GM18507 (cell line): ENCODE data around the gene MTARC1.

Source experiments
- DNase-seq: peaks from one replicate; pipeline ENCODE4 v3.0.0; 2011; ENCODE audit warnings: low read depth; ENCODE audit not compliant: insufficient read length; ENCODE audit errors: extremely low spot score
- FAIRE-seq: peaks from 2 replicates; lab custom pipeline; 2011; peaks lifted over from hg19 to GRCh38; lab: Jason Lieb, UNC

The MTARC1 gene

DNA sequence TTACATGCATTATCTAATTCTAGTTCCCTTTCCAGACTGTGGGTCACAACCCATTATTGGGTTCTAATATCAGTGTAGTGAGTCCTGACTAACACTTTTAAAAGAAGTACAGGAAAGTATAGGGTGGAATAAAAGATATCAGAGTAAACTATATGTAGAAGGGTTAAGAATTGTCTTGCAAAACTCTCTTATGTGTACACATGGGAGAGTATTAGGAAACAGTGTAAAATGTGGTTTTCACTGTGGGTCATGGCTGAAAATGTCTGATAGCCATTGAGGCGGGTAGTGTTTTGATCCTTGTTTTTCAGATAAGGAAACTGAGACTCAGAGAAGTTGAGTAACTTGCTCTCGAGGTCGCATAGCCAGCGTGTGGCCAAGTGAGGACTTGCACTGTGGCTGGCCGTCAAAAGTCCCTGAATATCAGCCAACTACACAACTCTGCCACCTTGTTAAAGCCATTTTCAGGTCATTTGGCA, 18.5 kb upstream of the MTARC1 start:
- FAIRE-seq (no peak), DNase-seq (no peak)

DNA sequence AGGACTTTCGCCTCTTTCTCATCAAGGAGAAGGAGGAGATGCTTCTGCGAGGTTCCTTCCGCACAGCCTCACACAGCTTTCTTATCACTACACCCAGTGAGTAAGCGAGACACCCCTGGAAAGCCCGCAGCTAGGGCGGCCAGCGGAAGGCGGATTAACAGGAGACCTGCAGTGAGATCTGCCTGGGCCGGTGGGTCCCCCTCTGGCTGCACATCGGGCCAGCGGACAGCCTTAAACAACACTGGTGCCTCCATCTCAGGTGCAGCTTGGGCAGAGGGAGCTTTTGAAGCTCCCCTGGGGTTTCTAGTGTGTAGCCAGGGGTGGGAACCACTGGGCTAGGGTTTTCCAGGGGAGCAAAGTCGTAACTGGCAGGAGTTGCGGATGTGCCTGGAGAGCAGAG, 17.5 kb upstream of the MTARC1 start:
- FAIRE-seq (no peak), DNase-seq (no peak)

DNA sequence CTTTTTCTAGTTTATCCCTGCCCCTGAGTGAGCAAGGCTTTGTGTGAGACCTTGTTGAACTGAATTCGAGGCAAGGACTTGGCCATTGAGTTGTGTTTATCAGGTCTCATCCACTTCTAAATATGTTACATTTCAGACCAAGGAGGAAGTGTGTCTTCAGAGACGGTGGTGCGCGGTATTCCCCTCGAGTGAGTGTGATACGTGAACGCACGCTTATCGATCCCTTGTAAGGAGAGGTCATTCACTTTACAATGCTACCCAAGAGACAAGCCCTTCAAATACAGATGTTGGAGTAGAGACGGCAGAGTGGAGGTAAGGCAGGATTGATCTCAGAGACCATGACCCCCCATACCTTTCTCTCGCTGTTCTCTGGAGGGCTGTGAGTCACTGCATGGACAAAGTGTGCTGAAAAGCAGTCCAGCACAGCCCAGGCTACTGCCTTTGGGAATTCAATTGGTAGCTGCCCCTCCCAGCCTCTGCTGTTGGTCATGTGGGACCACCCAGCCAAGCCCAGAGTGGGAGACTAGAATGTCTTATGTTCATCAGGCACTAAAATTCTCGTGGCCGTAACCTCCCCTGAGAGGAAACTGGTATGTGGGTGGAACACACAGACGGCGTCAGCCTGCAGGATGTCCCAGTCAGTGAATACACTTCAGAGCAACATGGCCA, 16.3 kb upstream of the MTARC1 start:
- FAIRE-seq (peak; percentile 77), DNase-seq (no peak)

DNA sequence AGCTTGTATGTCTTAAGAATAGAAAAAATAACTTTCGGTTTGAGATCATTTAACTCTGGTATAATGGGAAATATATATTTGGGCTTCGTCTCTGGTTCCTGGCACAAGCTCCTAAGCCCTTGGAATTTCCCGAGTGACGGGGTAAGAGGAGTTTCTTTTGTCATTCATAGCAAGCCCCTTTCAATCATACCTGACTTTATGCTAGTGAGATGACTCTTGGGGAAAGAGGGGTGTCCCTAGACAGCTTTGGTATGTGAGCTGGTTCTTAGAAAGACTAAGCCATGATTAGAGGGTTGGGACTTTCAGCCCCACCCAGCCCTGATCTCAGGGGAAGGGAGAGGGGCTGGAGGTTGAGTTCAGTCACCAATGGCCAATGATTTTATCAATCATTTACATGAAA, 13.9 kb upstream of the MTARC1 start:
- FAIRE-seq, result no peak
- no peak for DNase-seq

DNA sequence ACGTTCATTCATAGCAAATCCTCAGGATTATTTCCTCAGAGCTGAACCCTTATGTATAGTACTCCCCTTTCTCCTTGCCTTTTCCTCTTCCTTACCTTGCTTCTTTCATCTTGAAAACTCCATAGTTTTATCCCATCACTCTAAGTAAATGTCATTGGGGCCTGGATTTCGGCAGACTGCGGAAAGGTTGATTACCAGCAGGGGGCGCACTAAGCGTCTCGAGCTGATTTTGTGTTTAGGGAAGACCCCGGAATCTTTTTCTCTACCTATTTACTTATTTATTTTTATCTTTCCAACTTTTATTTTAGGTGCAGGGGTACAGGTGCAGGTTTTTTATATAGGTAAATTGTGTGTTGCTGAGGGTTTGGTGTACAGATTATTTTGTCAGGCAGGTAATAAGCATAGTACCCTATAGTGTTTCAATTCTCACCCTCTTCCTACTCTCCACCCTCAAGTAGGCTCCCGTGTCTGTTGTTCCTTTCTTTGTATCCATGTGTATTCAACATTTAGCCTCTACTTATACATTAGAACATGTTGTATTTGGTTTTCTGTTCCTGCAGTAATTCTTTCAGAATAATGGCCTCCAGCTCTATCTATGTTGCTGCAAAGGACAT, 11.4 kb upstream of the MTARC1 start:
- no peak for FAIRE-seq
- no peak for DNase-seq

DNA sequence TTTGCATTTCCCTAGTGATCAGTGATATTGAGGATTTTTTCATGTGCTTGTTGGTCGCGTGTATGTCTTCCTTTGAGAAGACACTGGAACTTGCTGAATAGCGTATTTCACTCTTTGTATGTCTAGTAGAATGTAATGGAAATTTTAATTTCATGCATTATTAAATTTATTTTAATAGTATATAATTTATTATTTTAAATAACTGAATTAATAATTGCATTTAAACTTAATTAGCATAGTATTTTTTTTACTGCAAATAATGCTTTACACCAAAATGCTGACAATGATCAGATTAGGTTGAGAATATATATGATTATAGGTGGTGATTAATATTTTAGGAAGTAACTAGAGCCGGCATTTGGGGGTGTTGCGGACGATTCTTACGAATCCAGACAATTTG, 10.5 kb upstream of the MTARC1 start:
- DNase-seq, result no peak
- FAIRE-seq, result no peak

DNA sequence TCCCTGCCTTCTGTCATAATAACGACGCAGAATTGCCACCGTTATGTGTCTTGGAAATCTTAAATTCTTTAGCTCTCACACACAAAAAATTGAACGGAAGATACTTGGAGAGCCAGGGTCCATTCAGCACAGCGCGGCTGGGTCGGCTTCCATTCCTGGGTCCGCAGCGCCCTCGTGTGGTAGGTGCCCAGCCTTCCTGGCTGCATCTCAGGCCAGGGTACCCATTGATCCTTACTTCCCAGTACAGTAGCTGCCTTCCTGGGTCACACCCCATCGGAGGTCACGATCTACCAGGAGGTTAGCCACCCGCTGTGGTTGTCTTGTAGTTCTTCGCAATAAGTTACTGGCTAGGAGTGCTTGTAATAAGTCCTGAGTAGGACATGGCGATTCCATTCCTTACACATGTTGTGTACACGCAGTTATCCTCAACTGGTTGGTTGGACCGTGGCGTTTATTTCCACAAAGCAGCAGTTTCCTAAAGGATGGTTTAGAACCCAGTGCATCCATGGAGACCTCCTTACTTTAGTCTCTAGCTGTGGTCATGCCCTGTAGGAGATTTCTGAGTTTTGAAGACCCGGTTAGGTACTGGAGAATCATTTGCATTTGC, 9.9 kb upstream of the MTARC1 start:
- DNase-seq (peak; percentile 45), FAIRE-seq (peak; percentile 79)

DNA sequence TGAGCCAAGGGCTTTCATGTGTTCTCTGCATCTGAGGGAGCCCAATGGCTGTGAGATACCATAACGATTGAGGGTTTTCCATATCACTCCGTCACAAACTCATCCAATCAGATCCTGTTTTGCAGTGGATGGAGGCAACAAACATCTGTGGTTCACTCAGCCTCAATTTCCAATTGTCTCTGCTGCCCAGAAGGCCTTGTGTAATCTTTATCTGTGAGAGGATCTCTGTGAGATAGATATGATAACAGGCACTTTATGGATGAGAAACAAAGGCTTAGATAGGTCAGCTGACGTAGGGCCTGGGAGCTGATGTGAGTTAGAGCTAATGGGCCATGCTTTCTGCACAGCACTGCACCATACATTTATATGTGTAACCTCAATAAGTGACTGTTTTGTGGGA, 3.3 kb upstream of the MTARC1 start:
- FAIRE-seq (no peak), DNase-seq (no peak)

DNA sequence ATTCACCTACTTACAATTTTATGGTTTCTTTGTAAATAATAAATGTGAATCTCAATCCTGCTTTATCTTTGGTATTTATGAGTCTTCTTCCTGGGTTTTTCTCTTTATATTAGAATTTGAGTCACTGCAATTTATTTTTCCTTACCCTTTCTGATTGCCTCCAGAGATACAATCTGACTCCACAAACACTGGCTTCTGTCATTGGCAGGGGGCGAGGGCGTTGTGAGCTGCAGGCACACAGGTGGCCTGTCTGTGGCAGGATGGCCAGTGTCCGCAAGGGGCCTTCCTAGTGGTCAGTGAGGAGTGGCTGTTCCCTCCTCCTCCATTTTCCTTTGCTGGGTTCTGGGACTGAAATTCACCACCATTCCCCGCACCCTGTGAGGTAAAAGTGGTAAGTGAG, 2.0 kb upstream of the MTARC1 start:
- FAIRE-seq (no peak), DNase-seq (no peak)

DNA sequence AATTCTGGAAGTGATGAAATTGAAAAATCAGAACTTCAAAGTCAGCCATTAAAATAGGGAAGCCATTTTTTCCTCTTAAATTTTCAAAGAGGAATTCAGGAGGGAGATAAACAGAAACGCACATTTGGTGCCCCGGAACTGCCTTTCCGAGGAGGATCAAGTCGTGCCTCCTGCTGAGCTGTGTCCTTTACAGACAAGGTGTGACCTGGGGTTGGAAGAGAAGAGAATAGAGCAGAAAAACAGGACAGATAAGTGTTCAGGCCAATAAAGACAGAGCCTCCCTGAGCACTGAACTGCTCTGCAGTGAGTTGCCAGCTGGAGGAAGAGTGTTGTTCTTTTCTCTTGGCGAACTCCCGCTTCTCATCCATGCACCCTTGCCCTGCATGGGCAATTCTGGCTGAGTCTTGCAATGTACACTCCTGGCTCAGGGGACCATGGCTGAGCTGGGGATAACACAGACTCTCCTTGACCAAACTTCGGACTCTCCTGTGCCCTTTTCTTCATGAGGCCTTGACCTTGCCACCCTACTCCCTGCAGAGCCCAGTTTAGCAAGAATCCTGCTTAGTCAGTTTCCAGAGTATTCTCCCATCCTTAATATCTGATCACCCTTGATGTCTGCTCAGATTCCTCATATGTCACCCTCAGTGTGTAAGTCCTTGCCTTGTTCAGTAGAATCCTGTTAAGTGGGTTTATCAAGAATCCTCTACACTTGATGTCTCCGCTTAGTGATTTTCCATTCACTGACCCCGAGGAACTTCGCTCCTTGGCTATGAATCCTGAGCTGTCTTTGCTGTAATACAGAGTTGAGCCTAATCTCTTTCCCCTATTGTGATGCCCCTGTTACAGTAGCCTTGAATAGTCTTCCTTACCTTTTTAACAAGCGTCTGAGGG, 1.3 kb upstream of the MTARC1 start:
- no peak for FAIRE-seq
- DNase-seq, result no peak

DNA sequence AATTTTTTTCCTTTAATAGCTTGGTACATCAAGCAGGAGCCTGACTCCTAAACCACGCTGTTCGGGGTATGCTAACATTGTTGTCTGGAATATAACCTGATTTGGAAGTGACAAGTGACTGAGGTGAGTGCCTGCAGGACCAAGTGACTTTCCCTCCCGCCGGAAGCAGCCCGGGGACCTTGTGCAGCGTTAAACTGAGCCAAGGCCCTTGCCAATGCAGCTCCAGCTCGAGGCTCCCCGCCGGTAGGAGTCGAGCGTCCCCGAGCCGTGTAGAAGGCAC, 716 bp upstream of the MTARC1 start:
- no peak for FAIRE-seq
- DNase-seq, result no peak

DNA sequence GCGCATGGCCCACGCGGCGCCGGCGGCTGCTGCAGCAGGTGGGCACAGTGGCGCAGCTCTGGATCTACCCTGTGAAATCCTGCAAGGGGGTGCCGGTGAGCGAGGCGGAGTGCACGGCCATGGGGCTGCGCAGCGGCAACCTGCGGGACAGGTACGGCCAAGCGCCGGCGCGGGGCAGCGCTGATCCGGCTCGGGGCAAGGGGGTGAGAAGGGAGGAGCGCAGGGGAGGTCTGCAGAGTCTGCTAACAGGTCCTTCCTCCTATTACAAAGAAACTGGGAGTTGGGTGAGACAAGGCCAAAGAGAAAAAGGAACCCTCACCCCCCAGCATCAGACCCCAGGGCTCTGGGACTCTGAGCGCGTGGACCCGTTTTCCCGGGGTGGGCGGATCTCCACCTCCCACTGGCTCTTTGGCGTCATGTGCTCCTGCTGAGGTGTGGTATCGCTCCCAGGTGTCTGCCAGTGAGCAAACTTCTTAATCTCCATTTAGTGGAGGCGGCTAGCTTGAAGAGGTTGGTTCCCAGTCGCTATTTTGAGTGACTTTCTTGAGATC, 431 bp downstream of the MTARC1 start:
- DNase-seq, result no peak
- FAIRE-seq, result no peak

DNA sequence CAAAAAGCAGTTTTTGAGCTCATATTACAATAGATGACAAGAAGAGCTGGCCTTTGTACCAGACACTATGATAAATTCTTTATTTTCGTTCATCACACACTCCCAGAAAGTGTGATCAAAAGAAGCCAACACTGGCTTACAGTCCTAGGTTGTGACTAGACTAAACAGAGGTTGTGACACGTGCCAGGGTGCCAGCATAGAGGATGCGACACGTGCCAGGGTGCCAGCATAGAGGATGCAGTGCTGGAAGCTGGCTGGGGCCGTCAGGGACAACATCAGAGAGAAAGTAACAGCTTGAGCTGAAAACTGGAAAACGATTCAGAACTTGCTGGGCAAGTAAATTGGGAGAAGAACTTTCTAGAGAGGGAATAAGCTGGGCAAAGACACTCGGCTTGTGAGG, 2.2 kb downstream of the MTARC1 start:
- no peak for DNase-seq
- FAIRE-seq, result no peak

DNA sequence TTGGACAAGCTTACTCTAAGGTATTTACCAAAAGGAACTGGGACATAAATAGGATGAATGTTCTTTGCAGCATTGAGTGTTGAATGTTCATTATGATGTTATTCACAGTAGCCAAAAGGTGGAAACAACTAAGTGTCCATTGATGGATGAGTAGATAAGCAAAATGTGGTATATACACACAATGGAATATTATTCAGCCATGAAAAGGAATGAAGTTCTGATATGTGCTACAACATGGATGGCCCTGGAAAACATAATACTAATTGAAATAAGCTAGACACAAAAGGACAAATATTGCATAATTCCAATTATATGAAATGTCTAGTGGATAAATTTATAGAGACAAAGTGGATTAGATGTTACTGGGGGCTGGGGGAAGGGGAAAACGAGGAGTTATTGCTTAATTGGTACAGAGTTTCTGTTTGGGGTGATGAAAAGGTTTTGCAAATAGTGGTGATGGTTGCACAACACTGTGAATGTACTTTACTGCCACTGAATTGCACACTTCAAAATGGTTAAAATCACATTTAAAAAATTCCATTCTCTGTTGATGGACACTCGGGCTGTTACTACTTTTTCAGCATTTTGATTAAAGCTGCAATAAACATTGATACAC, 2.9 kb downstream of the MTARC1 start:
- FAIRE-seq (no peak), DNase-seq (no peak)

DNA sequence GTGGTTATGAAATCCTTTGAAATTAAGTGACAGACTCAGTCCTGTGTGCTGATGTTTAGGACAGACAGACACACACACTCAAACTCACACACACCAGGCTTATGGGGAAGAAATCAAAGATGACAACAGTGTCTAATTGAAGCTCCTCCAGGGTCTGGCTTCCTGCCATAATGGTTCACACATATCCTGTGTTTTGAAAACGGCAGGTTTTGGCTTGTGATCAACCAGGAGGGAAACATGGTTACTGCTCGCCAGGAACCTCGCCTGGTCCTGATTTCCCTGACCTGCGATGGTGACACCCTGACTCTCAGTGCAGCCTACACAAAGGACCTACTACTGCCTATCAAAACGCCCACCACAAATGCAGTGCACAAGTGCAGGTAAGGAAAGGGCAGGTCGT, 4.6 kb downstream of the MTARC1 start:
- FAIRE-seq (no peak), DNase-seq (no peak)

DNA sequence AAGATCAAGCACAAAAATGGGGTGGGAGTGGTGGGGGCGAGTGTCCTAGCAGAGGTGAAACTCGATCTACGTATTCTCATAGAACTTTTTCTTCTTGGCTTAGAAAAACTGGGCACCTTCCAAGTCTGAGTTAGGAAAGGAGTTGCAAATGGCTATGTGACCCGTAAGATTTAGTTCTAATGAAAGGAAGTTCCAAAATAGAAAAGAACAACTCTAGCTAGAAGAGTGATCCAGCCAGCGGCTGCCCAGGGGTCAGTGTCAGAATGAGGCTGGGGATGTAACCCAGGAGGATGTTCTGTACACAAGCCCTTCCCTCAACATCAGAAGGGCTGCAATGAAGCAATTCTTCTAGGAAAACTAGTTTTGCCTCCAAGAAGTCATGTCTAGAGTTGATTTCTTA, 5.2 kb downstream of the MTARC1 start:
- DNase-seq, result no peak
- FAIRE-seq, result no peak

DNA sequence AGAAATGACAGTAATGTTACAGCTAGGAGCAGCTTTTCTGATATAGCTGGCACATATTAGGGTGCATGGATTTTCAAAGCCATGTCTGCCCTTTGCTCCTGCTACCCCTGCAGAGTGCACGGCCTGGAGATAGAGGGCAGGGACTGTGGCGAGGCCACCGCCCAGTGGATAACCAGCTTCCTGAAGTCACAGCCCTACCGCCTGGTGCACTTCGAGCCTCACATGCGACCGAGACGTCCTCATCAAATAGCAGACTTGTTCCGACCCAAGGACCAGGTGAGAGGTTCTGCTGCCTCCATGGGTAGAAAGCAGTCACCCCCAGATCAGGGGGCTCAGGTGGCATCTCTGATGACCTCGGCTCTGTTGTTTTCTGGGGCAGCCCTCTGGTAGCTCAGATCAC, 9.8 kb downstream of the MTARC1 start:
- DNase-seq (no peak), FAIRE-seq (no peak)

DNA sequence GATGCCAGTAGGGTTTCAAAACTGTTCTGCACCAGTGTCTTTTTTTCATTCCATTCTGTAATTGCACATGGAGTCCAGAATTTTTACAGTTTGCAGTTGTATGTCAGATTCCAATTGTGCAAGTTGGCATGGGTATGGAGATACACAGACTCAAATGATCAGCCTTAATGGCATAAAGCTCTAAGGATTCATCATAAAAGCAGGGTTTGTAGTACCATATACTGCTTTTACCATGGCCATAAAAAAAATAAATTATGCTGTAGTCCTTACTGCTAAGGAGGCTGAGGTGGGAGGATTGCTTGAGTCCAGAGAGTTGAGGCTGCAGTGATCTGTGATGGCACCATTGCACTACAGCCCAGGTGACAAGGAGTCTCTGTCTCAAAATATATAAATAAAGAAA, 10.3 kb downstream of the MTARC1 start:
- FAIRE-seq (no peak), DNase-seq (no peak)

DNA sequence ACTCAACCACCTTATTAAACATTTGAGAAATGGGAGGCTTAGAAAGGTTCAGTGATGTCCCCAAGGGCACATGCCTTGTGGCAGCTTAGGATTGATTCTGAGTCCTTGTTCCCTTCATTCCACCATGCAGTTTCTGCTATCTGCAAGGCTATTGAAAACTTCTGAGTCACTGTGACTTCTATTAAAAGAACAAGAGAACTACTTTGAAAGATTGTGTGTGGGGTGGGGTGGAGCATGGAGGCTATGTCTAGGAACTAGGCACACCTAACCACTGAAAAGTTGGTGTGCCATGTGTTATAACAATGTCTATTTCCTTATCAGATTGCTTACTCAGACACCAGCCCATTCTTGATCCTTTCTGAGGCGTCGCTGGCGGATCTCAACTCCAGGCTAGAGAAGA, 10.8 kb downstream of the MTARC1 start:
- DNase-seq (no peak), FAIRE-seq (no peak)

DNA sequence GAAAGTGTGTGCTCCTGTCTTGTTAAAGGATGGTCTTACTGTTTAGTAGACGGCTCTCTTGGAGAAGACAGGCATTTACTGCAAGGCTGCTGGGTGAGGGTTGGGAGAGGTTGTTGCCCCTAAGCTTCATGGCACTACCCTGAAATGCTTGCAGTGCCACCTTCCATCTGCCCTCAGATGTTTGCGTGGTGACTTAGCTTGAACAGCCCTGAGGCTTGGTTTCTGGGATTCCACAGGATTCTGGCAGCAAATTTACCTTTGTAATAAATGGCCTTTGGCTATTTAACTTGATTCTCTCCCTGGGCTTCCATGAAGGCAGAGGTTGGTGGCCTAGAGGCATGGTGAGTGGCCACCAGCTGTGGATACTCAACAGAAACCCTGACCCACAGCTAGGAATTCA, 11.6 kb downstream of the MTARC1 start:
- FAIRE-seq (no peak), DNase-seq (no peak)
